Left kidney (tissue), 8 donors: ENCODE results near the gene COPS3. TPM values are rescaled to one million over a fixed set of nuclear protein-coding genes. Genes with fewer than 3 reads are reported as not detected.

ENCODE experiments used
- DNase-seq: peaks from one replicate; pipeline ENCODE4 v3.0.0-alpha.2; 2013
- long read RNA-seq, 8 donors: transcript quantifications; one replicate each; lab custom pipeline, GENCODE V29; 2026
- polyA plus RNA-seq: library from polyadenylated mRNA; unstranded; fragments of 120-200 nt; gene quantifications from one replicate; pipeline ENCODE4 v1.2.1, GENCODE V29; 2013; ENCODE audit not compliant: insufficient read length

Gene COPS3
- 90.5 TPM for polyA plus RNA-seq
- long read RNA-seq, donor 1, transcript COPS3-201 (12 exons, 1,641 nt), result major isoform, 23 of 32 reads
- long read RNA-seq, donor 1, partial matches to known transcripts, result 0 of 32 reads
- long read RNA-seq, donor 1, other reads (novel, unspliced or antisense), result 5 of 32 reads
- long read RNA-seq, donor 2, transcript COPS3-201 (12 exons, 1,641 nt), result major isoform, 24 of 24 reads
- long read RNA-seq, donor 2, partial matches to known transcripts, result 0 of 24 reads
- long read RNA-seq, donor 2, other reads (novel, unspliced or antisense), result 0 of 24 reads
- long read RNA-seq, donor 3, transcript COPS3-201 (12 exons, 1,641 nt), result major isoform, 21 of 23 reads
- long read RNA-seq, donor 3, partial matches to known transcripts, result 0 of 23 reads
- long read RNA-seq, donor 3, other reads (novel, unspliced or antisense), result 0 of 23 reads
- long read RNA-seq, donor 4, partial matches to known transcripts, result 0 of 2 reads
- long read RNA-seq, donor 4, other reads (novel, unspliced or antisense), result 0 of 2 reads
- long read RNA-seq, donor 5, transcript COPS3-201 (12 exons, 1,641 nt), result major isoform, 34 of 43 reads
- long read RNA-seq, donor 5, partial matches to known transcripts, result 0 of 43 reads
- long read RNA-seq, donor 5, other reads (novel, unspliced or antisense), result 6 of 43 reads
- long read RNA-seq, donor 6, transcript COPS3-201 (12 exons, 1,641 nt), result major isoform, 19 of 47 reads
- long read RNA-seq, donor 6, partial matches to known transcripts, result 26 of 47 reads
- long read RNA-seq, donor 6, other reads (novel, unspliced or antisense), result 0 of 47 reads
- long read RNA-seq, donor 7, transcript COPS3-201 (12 exons, 1,641 nt), result major isoform, 38 of 44 reads
- long read RNA-seq, donor 7, partial matches to known transcripts, result 5 of 44 reads
- long read RNA-seq, donor 7, other reads (novel, unspliced or antisense), result 0 of 44 reads
- long read RNA-seq, donor 8, transcript COPS3-201 (12 exons, 1,641 nt), result major isoform, 10 of 11 reads
- long read RNA-seq, donor 8, partial matches to known transcripts, result 0 of 11 reads
- long read RNA-seq, donor 8, other reads (novel, unspliced or antisense), result 0 of 11 reads

- peak; percentile 98 for DNase-seq
Measured at GRCh38 chr17:17280613-17281549, at the start of gene COPS3. COPS3 (minus strand) TSS chr17:17281246; CDS start chr17:17281186, 60 bp downstream.

- DNase-seq, result no peak
Measured at GRCh38 chr17:17328251-17328650, 47.2 kb upstream of the COPS3 start.

- no peak for DNase-seq
Measured at GRCh38 chr17:17326275-17326875, 45.3 kb upstream of the COPS3 start.

GRCh38 chr17:17325816-17326215 is 44.8 kb upstream of the COPS3 start:
- no peak for DNase-seq

- DNase-seq, result no peak
Measured at GRCh38 chr17:17325228-17325627, 44.2 kb upstream of the COPS3 start.

GRCh38 chr17:17324616-17325015 is 43.6 kb upstream of the COPS3 start:
- no peak for DNase-seq

GRCh38 chr17:17322516-17323510 is 41.8 kb upstream of the COPS3 start:
- DNase-seq, result no peak

- no peak for DNase-seq
Measured at GRCh38 chr17:17321356-17322025, 40.4 kb upstream of the COPS3 start.

- DNase-seq, result no peak
Measured at GRCh38 chr17:17320911-17321220, 39.8 kb upstream of the COPS3 start.

GRCh38 chr17:17320188-17320910 is 39.3 kb upstream of the COPS3 start:
- no peak for DNase-seq

- no peak for DNase-seq
Measured at GRCh38 chr17:17315142-17315821, 34.2 kb upstream of the COPS3 start.

GRCh38 chr17:17314501-17315071 is 33.5 kb upstream of the COPS3 start:
- no peak for DNase-seq

- peak; percentile 36 for DNase-seq
Measured at GRCh38 chr17:17313350-17313991, 32.4 kb upstream of the COPS3 start.

GRCh38 chr17:17309356-17309755 is 28.3 kb upstream of the COPS3 start:
- no peak for DNase-seq

- DNase-seq, result no peak
Measured at GRCh38 chr17:17305281-17305801, 24.3 kb upstream of the COPS3 start.

- no peak for DNase-seq
Measured at GRCh38 chr17:17304521-17304985, 23.5 kb upstream of the COPS3 start.
